Heart left ventricle (tissue), 11 donors: Measurements from ENCODE around the gene BLACAT1. TPM values are rescaled to one million over a fixed set of nuclear protein-coding genes. Genes with fewer than 3 reads are reported as not detected.

ENCODE experiments used
- microRNA counts, 2 donors: library from miRNA; unstranded; fragments of <30 nt; microRNA quantifications; one replicate each; lab custom pipeline; 2016
- microRNA-seq, 4 donors: library from miRNA; unstranded; fragments of <30 nt; microRNA quantifications; one replicate each; pipeline versions ENCODE4 to v1.2.0, GENCODE V29; 2017 to 2020
- polyA plus RNA-seq, 2 donors: library from polyadenylated mRNA; stranded (reverse); fragments of 200-250 nt; gene quantifications; one replicate each; pipeline ENCODE4 v1.2.3, GENCODE V29; 2013
- total RNA-seq, 9 donors: library from RNA; depleted of rRNA in 2 of 9; stranded (reverse); fragments of >200 nt in 2 of 9; fragmentation: NEBNext Ultra II Directional in 3 of 9; extraction: Animal tissue kit (Norgen Biotek cat#: 25700) in 3 of 9; gene quantifications; one replicate each; pipeline versions ENCODE4 v1.1.0 to v1.2.4, GENCODE V29; 2016 to 2023
- donor health status: ischemic (EF 13 %, LVEDD 7.1; RV severe dilation, severe dysfunction).
- donor health status: healthy with polysubstance abuse.
- donor health status: DM: no; HTN: yes; CAD: no.
- donor health status: DM: no; HTN: no; CAD: no.
- donor health status: ischemic (EF 25% LVEDD 5.7; RV mildly dilated, moderate dysfunction).
- donor health status: healthy.
- donor health status: DM: yes; HTN: yes; CAD: no.
- donor health status: PGD.
- donor health status: nonischemic (EF 23%, LVEDD 6.1; RV moderate dilation, normal function).

The BLACAT1 gene
- total and polyA plus RNA-seq, 11 donors, result 0.27 TPM; not detected in 10

MicroRNA genes within 50 kb of the gene (microRNA counts, 767-probe panel; counts per million panel counts)
- 573 to 2,282 counts per million in 2 donors for microRNA hsa-miR-135b-5p (lab: Ali Mortazavi, UCI)

Small RNA genes within 50 kb of the gene (microRNA-seq; reads per million reads assigned to microRNA genes)
- 0.83 to 1.5 (median 1.2) reads per million in 4 donors for gene MIR135B

Other genes with a start within 250 kb of the BLACAT1 start
- 10 to 100 TPM in 1 of 9 donors, 1 to 10 TPM in 8; 5.2 to 10.1 (median 8.0) TPM for gene DSTYK, start 244.3 kb downstream of the BLACAT1 start, total RNA-seq
- gene DSTYK, start 244.3 kb downstream of the BLACAT1 start, polyA plus RNA-seq, result 1 to 10 TPM; 3.2 to 5.3 TPM
- gene TMCC2, start 228.1 kb downstream of the BLACAT1 start, total RNA-seq, result 1 to 10 TPM in 8 of 9 donors, under 1 TPM in 1; 0.97 to 5.1 (median 2.1) TPM
- gene TMCC2, start 228.1 kb downstream of the BLACAT1 start, polyA plus RNA-seq, result 1 to 10 TPM; 1.4 to 2.0 TPM
- 1 to 10 TPM in 3 of 9 donors, under 1 TPM in 6; 0.25 to 2.6 (median 0.82) TPM for gene NUAK2, start 134.3 kb downstream of the BLACAT1 start, total RNA-seq
- gene NUAK2, start 134.3 kb downstream of the BLACAT1 start, polyA plus RNA-seq, result under 1 TPM; 0.46 to 0.50 TPM
- gene KLHDC8A, start 99.1 kb downstream of the BLACAT1 start, total RNA-seq, result under 1 TPM in 2 of 9 donors, not detected in 7; 0.14 to 0.18 TPM
- under 1 TPM in 1 of 2 donors, not detected in 1; 0.30 TPM for gene KLHDC8A, start 99.1 kb downstream of the BLACAT1 start, polyA plus RNA-seq
- gene LEMD1, start 34.0 kb downstream of the BLACAT1 start, total RNA-seq, result 1 to 10 TPM in 1 of 9 donors, not detected in 8; 2.5 TPM
- not detected for gene LEMD1, start 34.0 kb downstream of the BLACAT1 start, polyA plus RNA-seq
- gene CDK18, start 48.6 kb upstream of the BLACAT1 start, total RNA-seq, result 100 to 1,000 TPM; 106 to 198 (median 141) TPM
- gene CDK18, start 48.6 kb upstream of the BLACAT1 start, polyA plus RNA-seq, result 100 to 1,000 TPM in 1 of 2 donors, 10 to 100 TPM in 1; 62.5 to 147 TPM
- 10 to 100 TPM; 18.5 to 54.9 (median 36.5) TPM for gene ELK4, start 176.0 kb upstream of the BLACAT1 start, total RNA-seq
- gene ELK4, start 176.0 kb upstream of the BLACAT1 start, polyA plus RNA-seq, result 10 to 100 TPM in 1 of 2 donors, 1 to 10 TPM in 1; 5.0 to 11.3 TPM
- gene SLC45A3, start 224.5 kb upstream of the BLACAT1 start, total RNA-seq, result 1 to 10 TPM; 1.2 to 6.1 (median 2.6) TPM
- 1 to 10 TPM; 2.6 to 3.3 TPM for gene SLC45A3, start 224.5 kb upstream of the BLACAT1 start, polyA plus RNA-seq